ENCODE measurements around the gene ALDH1A2.
"Not testable (repeated sequence)": the region's sequence is repeated elsewhere in the genome, so short reads cannot be mapped to it uniquely, and the experiment has no call there.

DNA sequence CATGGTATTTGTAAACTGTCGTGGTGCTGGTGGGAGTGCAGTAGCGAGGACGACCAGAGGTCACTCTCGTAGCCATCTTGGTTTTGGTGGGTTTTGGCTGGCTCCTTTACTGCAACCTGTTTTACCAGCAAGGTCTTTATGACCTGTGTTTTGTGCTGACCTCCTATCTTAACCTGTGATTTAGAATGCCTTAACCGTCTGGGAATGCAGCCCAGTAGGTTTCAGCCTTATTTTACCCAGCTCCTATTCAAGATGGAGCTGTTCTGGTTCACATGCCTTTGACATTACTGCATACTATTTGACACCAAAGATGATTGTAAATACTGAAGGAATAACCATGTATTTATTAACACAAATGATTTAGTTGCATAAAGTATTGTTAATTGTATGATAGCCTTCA, 15.4 kb upstream of the ALDH1A2 start:
- not testable (repeated sequence) for TF ChIP-seq POLR2A (IDR thresholded peaks at IDR 0.05)
- TF ChIP-seq, protein P1, sequence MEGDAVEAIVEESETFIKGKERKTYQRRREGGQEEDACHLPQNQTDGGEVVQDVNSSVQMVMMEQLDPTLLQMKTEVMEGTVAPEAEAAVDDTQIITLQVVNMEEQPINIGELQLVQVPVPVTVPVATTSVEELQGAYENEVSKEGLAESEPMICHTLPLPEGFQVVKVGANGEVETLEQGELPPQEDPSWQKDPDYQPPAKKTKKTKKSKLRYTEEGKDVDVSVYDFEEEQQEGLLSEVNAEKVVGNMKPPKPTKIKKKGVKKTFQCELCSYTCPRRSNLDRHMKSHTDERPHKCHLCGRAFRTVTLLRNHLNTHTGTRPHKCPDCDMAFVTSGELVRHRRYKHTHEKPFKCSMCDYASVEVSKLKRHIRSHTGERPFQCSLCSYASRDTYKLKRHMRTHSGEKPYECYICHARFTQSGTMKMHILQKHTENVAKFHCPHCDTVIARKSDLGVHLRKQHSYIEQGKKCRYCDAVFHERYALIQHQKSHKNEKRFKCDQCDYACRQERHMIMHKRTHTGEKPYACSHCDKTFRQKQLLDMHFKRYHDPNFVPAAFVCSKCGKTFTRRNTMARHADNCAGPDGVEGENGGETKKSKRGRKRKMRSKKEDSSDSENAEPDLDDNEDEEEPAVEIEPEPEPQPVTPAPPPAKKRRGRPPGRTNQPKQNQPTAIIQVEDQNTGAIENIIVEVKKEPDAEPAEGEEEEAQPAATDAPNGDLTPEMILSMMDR (IDR thresholded peaks at IDR 0.05), result not testable (repeated sequence)
